Subcutaneous abdominal adipose tissue (tissue), 5 donors: Measurements from ENCODE around the gene PRICKLE2.
A peak's percentile ranks its signal among the peaks of the same experiment; 100 is the strongest.

Source experiments
- H3K27ac ChIP-seq: one replicate; pipeline ENCODE4 v1.7.0; 2013; ENCODE audit warnings: low read depth, mild to moderate bottlenecking, inconsistent platforms, low read length, moderate library complexity
- H3K27me3 ChIP-seq, 5 donors: one replicate each; pipeline ENCODE4 v1.7.0; 2013; ENCODE audit warnings: low read length in 5 of 5, inconsistent platforms in 1 of 5; ENCODE audit not compliant: control insufficient read depth in 5 of 5, insufficient read depth in 4 of 5
- H3K36me3 ChIP-seq, 5 donors: one replicate each; pipeline ENCODE4 v1.7.0; 2013; ENCODE audit warnings: low read length in 5 of 5; ENCODE audit not compliant: control insufficient read depth in 5 of 5, insufficient read depth in 5 of 5
- H3K4me1 ChIP-seq, 5 donors: one replicate each; pipeline ENCODE4 v1.7.0; 2013; ENCODE audit warnings: low read length in 5 of 5, mild to moderate bottlenecking in 3 of 5, moderate library complexity in 1 of 5; ENCODE audit not compliant: control insufficient read depth in 5 of 5, insufficient read depth in 5 of 5
- H3K4me3 ChIP-seq, 5 donors: one replicate each; pipeline ENCODE4 v1.7.0; 2013; ENCODE audit warnings: low read length in 5 of 5, low read depth in 1 of 5
- H3K9ac ChIP-seq, 5 donors: one replicate each; pipeline ENCODE4 v1.7.0; 2013; ENCODE audit warnings: low read length in 5 of 5, mild to moderate bottlenecking in 4 of 5, moderate library complexity in 3 of 5
- H3K9me3 ChIP-seq, 5 donors: one replicate each; pipeline ENCODE4 v1.7.0; 2013; ENCODE audit warnings: low read length in 5 of 5; ENCODE audit not compliant: control insufficient read depth in 5 of 5
- donor health status: healthy.
- donor health status: healthy.
- donor health status: healthy.
- donor health status: healthy.
- donor health status: healthy.

PRICKLE2 gene

DNA sequence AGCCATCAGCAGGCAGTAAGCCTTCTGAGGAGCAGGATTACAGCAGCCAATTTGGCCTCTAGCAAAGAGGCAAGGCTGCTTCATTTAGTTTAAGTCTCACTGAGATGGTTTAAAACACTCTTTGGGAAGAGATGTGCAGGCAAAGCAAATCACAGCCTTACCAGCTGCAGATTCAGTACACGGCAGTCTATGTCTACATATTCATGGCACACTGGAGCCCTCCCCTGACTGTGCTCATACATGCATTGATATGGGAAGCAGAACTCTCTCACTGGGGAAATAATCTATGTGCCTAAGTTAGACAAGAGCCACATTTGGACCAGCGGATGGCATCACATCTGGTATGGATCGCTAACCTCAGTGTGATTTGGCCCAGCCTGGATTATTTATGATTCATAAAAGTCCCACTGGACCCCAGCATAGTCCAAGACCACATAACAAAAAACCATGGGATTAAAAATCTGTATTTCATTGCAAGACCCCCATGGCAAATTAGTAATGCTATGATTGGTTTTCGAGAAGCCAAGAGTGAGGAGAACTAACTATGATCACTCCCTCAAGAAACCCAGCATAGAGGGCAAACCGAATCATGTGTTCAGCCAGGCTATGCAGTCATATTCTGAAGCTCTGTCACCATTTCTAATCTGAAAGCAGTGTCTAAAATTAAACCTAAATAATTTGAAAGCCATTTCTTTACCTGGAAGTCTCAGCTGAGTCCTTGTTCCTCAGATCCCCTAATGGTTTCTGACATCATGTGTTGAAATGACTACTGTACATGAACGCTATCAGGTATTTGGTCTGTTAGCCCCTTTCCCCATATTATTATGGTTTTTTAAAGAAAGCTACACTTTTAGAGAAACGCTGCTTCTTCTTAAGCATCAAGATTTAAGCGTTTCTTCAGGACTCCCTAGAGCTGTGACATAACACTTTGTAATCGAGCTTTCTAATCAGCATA is 1.2 kb downstream of the PRICKLE2 start:
- H3K9me3 ChIP-seq, result no peaks in the 10 kb centered on the region
- H3K9ac ChIP-seq, result peak overlapping the region; percentile 17 to 85 (median 65)
- no peaks in the 10 kb centered on the region for H3K27me3 ChIP-seq
- no peaks in the 10 kb centered on the region for H3K36me3 ChIP-seq
- H3K4me3 ChIP-seq, result peak overlapping the region; percentile 42 to 74 (median 62)
- peak overlapping the region; percentile 95 for H3K27ac ChIP-seq
- peaks cover 15 to 82% (median 78%) of the 10 kb centered on the region in 5 donors for H3K4me1 ChIP-seq

DNA sequence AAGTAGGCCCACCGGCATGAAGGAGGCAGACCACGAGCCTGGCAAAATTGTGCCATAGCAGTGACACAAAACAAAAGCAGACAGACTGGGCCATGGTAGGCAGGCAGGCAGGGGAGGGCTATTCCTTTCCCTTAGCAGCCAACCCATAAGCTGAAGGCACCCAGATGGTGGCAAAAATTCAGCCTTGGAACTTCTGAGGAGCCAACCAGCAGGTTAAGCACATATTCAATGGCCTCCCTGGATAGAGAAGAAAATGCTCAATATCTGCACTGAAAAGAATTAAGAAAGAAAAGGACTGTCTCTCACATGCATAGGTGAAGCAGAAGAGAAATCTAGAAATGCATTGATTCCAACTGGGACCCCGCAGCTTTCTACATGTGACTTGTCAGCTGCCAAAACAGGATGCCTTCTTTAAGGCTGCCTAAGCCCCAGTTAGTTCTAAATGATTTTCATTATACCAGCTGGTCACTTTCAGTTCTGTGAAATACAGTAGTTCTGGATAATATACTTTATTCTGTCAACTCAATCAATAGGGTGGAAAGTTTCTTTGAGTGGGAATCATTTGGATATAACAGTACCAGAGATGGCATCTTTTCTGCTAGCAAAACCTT is 2.7 kb downstream of the PRICKLE2 start:
- Histone ChIP-seq H3K9ac (peak overlapping the region in 1 of 5 donors; percentile 22), H3K27me3 (no peaks in the 10 kb centered on the region), H3K4me3 (peak overlapping the region in 3 of 5 donors; percentile 57 to 68 (median 62)), H3K36me3 (no peaks in the 10 kb centered on the region), H3K4me1 (peaks cover 17 to 95% (median 88%) of the 10 kb centered on the region in 5 donors), H3K9me3 (no peaks in the 10 kb centered on the region), H3K27ac (peak overlapping the region; percentile 95)

DNA sequence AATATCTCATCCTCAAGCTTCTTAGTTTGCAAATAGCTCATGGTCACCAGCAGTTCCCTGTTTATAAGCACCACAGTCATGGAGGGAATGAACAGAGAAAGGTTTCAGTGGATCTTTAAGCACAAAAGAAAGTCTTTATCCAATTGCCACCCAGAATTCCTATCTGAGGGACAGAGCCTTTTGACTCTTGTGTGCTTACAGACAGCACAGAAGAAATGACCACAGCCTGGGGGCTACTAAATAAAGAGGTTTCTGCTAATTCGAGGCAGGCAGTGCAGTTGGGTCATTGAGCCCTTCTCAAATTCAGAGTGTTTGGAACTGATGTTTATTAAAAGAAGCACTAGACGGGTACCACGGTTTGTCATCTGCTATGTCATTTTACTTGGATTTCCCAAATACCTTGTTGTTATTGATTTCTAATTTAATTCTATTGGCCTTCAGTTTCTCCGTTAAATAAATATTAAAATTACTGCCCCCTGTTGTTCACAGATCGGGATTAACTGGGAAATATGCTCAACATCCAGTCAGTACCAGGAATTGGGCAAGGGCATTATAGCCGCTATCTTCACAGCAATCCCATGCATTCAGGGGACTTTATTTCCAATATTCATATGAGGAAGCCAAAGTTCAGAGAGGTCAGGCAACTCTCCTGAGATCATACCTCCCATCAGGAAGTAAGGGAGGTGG is 3.6 kb downstream of the PRICKLE2 start:
- Histone ChIP-seq H3K36me3 (no peaks in the 10 kb centered on the region), H3K27me3 (no peaks in the 10 kb centered on the region), H3K27ac (peak overlapping the region; percentile 95), H3K9ac (peak overlapping the region in 3 of 5 donors; percentile 6 to 13 (median 11)), H3K4me1 (peaks cover 20 to 98% (median 93%) of the 10 kb centered on the region in 5 donors), H3K4me3 (peak overlapping the region in 4 of 5 donors; percentile 15 to 62 (median 26)), H3K9me3 (no peaks in the 10 kb centered on the region)

DNA sequence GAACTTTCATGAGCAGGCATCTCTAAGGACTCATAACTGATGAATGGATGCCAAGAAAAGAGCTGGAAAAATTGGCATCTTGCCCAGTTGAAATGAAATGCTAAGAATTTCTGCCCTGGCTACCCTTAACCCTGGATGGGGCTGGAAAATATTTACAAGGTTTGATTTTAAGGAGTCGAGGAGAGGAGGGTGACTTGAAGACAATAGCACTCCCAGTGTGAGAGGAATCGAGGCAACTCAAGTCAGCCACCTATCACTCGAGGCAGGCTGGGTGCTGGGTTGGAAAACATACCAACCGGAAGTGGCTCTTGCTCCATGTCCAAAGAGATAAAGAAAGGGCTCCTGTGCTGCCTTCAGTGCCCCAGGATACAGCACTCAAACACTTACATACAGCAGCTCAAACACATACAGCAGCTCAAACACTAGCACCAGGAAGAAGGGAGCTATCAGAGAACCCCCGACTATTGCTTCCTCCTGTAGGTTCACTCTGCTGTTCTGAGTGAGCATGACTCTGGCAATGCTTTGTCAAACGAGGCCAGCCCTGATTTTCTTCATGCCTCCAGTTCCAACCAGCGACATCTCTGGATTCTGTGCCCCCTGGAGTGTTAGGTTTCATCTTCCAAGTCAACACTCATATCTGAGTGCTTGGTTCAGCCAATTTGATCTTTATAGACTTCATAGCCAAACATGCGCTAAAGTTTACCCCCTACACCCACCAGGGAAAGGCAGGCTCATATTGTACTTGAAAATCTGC is 4.9 kb downstream of the PRICKLE2 start:
- Histone ChIP-seq H3K4me1 (peaks cover 15 to 94% (median 91%) of the 10 kb centered on the region in 5 donors), H3K27ac (peak overlapping the region; percentile 95), H3K9me3 (no peaks in the 10 kb centered on the region), H3K4me3 (peak overlapping the region in 3 of 5 donors; percentile 1 to 37 (median 18)), H3K36me3 (no peaks in the 10 kb centered on the region), H3K9ac (peak overlapping the region in 3 of 5 donors; percentile 2 to 40 (median 37)), H3K27me3 (no peaks in the 10 kb centered on the region)

DNA sequence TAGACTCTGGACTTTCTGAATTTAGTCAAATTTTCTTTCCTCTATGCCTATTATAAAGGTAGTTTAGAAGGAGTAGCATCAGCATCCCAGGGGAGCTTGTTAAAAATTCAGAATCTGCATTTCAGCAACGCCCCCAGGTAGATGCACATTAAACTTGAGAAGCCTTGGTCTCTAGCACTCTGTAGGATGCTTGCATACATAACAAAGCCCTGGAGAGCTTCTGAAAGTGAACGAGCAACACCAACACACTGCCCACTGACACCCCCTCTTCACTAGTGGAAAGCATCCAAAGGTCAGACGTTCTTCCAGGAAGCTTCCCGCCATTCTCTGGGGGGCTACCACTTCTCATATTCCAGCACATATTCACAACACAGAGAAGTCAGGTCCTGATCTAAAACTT is 6.5 kb downstream of the PRICKLE2 start:
- Histone ChIP-seq H3K4me3 (no peak overlapping the region), H3K27ac (peak overlapping the region; percentile 95), H3K36me3 (no peaks in the 10 kb centered on the region), H3K9me3 (no peaks in the 10 kb centered on the region), H3K9ac (no peak overlapping the region), H3K27me3 (no peaks in the 10 kb centered on the region), H3K4me1 (peaks cover 12 to 94% (median 91%) of the 10 kb centered on the region in 5 donors)

DNA sequence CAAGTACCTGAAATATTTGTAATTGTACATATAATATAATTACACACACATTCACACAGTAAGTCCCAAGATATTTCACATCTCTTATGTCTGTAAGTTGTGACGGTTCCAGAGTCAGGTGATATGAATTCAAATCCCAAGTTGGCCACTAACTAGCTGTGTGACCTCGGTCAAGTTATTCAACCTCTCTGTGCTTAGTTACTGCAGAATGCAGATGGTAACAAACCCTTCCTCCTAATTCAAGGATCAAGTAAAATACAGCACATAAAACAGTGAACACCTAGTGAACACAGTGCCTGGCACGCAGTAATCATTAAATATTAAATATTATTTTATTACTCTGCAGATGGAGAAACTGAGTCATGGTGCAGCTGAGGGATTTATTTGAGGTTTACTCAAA is 6.9 kb downstream of the PRICKLE2 start:
- H3K4me3 ChIP-seq, result no peak overlapping the region
- no peak overlapping the region for H3K9ac ChIP-seq
- peaks cover 16 to 94% (median 91%) of the 10 kb centered on the region in 5 donors for H3K4me1 ChIP-seq
- H3K36me3 ChIP-seq, result no peaks in the 10 kb centered on the region
- H3K9me3 ChIP-seq, result no peaks in the 10 kb centered on the region
- no peaks in the 10 kb centered on the region for H3K27me3 ChIP-seq
- H3K27ac ChIP-seq, result peak overlapping the region; percentile 56

DNA sequence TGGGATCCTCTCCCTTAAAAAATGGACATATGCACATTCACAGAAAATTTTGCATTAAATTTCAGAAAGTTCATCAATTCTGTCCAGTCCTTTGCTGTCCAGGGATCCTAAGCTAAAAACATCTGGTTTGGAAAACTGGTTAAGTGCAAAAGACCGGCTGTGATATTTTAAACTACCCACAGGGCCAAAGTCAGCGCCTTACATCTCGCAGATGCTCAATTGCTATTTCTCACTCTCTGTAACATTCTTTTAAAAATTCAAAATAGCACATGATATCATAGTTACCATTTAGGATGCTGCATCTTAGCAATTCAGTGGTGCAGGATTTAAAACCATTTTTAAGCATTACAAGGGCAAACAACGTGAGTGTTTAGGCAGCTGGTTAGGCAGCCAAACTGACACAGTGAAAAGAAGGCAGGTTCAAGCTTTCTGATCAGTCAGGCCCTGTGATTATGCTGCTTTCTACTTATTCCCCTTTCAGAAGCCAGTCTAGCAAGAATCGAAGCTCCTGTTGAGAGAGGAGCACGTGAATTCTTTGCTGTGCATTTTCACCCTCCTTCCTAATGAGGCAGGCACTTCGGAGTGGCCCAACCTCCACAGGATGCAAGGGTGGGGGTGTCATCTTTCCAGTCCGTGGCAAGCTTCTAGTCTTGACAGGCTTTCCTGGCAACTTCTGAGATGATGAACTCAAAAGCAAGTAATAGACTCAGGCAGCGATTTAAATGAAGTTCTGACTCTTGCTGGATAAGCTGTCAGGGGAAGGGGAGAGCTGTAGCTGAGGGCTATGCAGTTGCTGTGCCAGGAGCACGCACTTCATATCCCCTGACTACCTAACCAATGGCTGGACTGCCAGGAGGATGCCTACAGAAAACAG is 8.8 kb downstream of the PRICKLE2 start:
- Histone ChIP-seq H3K36me3 (no peaks in the 10 kb centered on the region), H3K9me3 (no peaks in the 10 kb centered on the region), H3K27me3 (no peaks in the 10 kb centered on the region), H3K9ac (peak overlapping the region in 1 of 5 donors; percentile 28), H3K27ac (peak overlapping the region; percentile 33), H3K4me3 (no peak overlapping the region), H3K4me1 (peaks cover 14 to 84% (median 78%) of the 10 kb centered on the region in 5 donors)

DNA sequence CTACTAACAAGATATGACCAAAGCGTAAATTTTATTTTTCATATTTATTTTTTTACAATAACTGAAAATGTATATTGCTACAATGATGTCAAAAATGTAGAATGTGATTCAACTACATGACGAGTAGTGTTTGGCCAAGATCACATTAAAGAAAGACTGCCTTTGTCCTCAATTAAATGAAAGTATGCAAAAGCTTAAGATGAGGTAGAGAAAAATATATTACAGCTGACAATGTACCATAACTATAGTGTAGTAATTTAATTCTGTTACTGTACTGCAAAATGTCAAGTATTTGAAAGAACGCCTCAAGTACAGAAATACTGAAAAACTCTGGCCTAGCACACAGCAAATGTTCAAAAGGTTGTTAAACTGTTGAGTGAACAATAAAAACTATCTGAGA is 9.7 kb downstream of the PRICKLE2 start:
- H3K4me1 ChIP-seq, result peaks cover 14 to 79% (median 75%) of the 10 kb centered on the region in 5 donors

More for the DNA sequence above, 9.7 kb downstream of the PRICKLE2 start:
- Histone ChIP-seq H3K27ac (peak overlapping the region; percentile 98), H3K9ac (peak overlapping the region in 1 of 5 donors; percentile 16), H3K27me3 (no peaks in the 10 kb centered on the region), H3K4me3 (no peak overlapping the region), H3K36me3 (no peaks in the 10 kb centered on the region), H3K9me3 (no peaks in the 10 kb centered on the region)
